HCT116 (cell line): ENCODE results near the gene BRICD5.

Source experiments
- FOSL1 ChIP-seq: IDR thresholded peaks from 2 replicates; pipeline ENCODE4 v1.6.1; 2012; ENCODE audit warnings: low read depth
- JUND ChIP-seq: IDR thresholded peaks from 2 replicates; pipeline ENCODE4 v1.6.1; 2012
- POLR2A ChIP-seq: IDR thresholded peaks from 2 replicates; pipeline ENCODE4 v1.7.0; 2011; ENCODE audit warnings: borderline replicate concordance; ENCODE audit not compliant: insufficient read depth, insufficient read length; ENCODE audit errors: extremely low read depth
- POLR2AphosphoS5 ChIP-seq: IDR thresholded peaks from 2 replicates; pipeline ENCODE4 v1.6.1; 2011; ENCODE audit warnings: mild to moderate bottlenecking, low read depth, low read length, moderate library complexity
- ZNF274 ChIP-seq: fragments of 200-500 bp; sonication (Bioruptor generic); IDR thresholded peaks from 2 replicates; pipeline ENCODE4 v1.6.1; 2014; ENCODE audit warnings: mild to moderate bottlenecking, low read depth, low read length, inconsistent platforms
- TF ChIP-seq, protein P1 (sequence below), 3 experiments: fragments of 200-600 bp in 1 of 3; sonication (generic) in 1 of 3; IDR thresholded peaks in 2 of 3; conservative IDR thresholded peaks in 1 of 3; 2 replicates each; pipeline ENCODE4 v1.5.1; 2012 to 2017; ENCODE audit warnings: low read depth in 2 of 3, low read length in 2 of 3, antibody characterized with exemption in 1 of 3, borderline replicate concordance in 1 of 3, control low read depth in 1 of 3, mild to moderate bottlenecking in 1 of 3, mixed read lengths in 1 of 3, mixed run types in 1 of 3, moderate library complexity in 1 of 3; ENCODE audit not compliant: insufficient read depth in 1 of 3
- TF ChIP-seq, protein P2 (sequence below): IDR thresholded peaks from 2 replicates; pipeline ENCODE4 v1.6.1; 2012; ENCODE audit warnings: low read depth

DNA sequence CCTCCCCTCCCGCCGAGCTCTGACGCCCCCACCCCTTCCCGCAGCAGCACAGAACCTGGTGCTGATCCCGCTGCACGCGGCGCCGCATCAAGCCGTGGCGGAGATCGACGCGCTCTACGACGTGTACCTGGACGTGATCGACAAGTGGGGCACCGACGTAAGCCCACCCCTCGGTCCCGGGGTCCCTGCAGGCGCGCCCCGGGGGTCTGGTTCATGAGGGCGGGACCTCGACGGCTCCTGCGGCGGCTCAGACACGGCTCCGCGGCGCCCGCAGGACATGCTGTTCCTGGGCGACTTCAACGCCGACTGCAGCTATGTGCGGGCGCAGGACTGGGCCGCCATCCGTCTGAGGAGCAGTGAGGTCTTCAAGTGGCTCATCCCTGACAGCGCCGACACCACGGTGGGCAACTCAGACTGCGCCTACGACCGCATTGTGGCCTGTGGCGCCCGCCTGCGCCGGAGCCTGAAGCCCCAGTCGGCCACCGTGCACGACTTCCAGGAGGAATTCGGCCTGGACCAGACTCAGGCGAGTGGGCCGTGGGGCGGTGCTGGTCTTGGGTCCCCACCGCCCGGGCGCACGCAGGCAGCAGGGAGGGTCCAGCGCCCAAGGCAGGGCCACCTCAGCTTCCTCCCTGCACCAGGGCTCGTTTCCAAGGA is 27.0 kb upstream of the BRICD5 start:
- TF ChIP-seq, protein P1, sequence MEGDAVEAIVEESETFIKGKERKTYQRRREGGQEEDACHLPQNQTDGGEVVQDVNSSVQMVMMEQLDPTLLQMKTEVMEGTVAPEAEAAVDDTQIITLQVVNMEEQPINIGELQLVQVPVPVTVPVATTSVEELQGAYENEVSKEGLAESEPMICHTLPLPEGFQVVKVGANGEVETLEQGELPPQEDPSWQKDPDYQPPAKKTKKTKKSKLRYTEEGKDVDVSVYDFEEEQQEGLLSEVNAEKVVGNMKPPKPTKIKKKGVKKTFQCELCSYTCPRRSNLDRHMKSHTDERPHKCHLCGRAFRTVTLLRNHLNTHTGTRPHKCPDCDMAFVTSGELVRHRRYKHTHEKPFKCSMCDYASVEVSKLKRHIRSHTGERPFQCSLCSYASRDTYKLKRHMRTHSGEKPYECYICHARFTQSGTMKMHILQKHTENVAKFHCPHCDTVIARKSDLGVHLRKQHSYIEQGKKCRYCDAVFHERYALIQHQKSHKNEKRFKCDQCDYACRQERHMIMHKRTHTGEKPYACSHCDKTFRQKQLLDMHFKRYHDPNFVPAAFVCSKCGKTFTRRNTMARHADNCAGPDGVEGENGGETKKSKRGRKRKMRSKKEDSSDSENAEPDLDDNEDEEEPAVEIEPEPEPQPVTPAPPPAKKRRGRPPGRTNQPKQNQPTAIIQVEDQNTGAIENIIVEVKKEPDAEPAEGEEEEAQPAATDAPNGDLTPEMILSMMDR (IDR thresholded peaks at IDR 0.05 in 2 of 3, conservative IDR thresholded peaks at IDR 0.05 in 1 of 3; ENCODE audit: borderline replicate concordance in 1 of 3, insufficient read depth in 1 of 3, low read depth in 2 of 3, low read length in 2 of 3), result no peak
- TF ChIP-seq POLR2AphosphoS5 (no peak), POLR2A (no peak), ZNF274 (no peak), FOSL1 (no peak), JUND (no peak)
- TF ChIP-seq, protein P2, sequence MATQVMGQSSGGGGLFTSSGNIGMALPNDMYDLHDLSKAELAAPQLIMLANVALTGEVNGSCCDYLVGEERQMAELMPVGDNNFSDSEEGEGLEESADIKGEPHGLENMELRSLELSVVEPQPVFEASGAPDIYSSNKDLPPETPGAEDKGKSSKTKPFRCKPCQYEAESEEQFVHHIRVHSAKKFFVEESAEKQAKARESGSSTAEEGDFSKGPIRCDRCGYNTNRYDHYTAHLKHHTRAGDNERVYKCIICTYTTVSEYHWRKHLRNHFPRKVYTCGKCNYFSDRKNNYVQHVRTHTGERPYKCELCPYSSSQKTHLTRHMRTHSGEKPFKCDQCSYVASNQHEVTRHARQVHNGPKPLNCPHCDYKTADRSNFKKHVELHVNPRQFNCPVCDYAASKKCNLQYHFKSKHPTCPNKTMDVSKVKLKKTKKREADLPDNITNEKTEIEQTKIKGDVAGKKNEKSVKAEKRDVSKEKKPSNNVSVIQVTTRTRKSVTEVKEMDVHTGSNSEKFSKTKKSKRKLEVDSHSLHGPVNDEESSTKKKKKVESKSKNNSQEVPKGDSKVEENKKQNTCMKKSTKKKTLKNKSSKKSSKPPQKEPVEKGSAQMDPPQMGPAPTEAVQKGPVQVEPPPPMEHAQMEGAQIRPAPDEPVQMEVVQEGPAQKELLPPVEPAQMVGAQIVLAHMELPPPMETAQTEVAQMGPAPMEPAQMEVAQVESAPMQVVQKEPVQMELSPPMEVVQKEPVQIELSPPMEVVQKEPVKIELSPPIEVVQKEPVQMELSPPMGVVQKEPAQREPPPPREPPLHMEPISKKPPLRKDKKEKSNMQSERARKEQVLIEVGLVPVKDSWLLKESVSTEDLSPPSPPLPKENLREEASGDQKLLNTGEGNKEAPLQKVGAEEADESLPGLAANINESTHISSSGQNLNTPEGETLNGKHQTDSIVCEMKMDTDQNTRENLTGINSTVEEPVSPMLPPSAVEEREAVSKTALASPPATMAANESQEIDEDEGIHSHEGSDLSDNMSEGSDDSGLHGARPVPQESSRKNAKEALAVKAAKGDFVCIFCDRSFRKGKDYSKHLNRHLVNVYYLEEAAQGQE, result no peak
